HG03342 (cell line): ENCODE data around the gene ELF2.
"Not testable (repeated sequence)": the region's sequence is repeated elsewhere in the genome, so short reads cannot be mapped to it uniquely, and the experiment has no call there.

ENCODE experiments used
- ATAC-seq: cut with Tn5 transposase; IDR thresholded peaks from one replicate; pipeline ENCODE4 v1.9.1; 2021; ENCODE audit warnings: mild to moderate bottlenecking, moderate library complexity; ENCODE audit not compliant: unreplicated experiment

The ELF2 gene

DNA sequence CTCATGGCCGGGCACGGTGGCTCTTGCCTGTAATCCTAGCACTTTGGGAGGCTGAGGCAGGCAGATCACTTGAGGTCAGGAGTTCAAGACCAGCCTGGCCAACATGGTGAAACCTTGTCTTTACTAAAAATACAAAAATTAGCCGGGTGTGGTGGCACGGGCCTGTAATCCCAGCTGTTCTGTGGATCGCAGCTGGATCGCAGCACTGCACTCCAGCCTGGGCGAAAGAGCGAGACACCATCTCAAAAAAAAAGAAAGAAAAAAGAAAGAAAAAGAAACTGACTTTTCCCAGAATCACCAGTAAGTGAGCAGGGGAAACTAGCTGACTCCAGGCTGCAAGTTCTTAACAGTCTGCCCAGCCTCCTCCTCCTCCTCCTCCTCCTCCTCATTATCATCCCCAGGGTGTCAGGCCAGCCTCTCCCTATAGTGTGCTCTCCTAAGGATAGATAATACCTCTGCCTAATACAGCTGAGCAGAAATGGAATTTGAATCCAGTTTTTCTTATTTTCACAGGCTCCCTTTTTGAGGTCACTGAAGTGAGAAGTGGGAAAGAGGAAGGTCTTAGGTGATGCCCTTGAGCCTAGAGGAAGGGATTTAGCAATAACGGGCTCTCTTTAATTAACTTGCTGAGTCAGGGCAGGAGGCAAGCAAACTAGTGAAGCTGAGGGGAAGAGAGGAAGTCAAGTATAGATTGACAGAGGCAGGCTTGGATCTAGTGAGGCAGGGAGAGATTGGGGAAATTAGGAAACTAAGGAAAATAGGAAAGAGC, 11.8 kb upstream of the ELF2 start:
- no peak for ATAC-seq

GRCh38 chr4:139184129-139184528, 7.1 kb upstream of the ELF2 start:
- ATAC-seq = no peak

- ATAC-seq = peak; percentile 67
Observed at GRCh38 chr4:139177869-139178619, 1.0 kb upstream of the ELF2 start.

GRCh38 chr4:139176302-139177048, 543 bp downstream of the ELF2 start:
- peak; percentile 23 for ATAC-seq

- no peak for ATAC-seq
Observed at GRCh38 chr4:139175646-139176301, 1.2 kb downstream of the ELF2 start.

GRCh38 chr4:139171876-139172691, 4.9 kb downstream of the ELF2 start:
- ATAC-seq = no peak

- ATAC-seq = no peak
Observed at GRCh38 chr4:139170932-139171331, 6.1 kb downstream of the ELF2 start.

DNA sequence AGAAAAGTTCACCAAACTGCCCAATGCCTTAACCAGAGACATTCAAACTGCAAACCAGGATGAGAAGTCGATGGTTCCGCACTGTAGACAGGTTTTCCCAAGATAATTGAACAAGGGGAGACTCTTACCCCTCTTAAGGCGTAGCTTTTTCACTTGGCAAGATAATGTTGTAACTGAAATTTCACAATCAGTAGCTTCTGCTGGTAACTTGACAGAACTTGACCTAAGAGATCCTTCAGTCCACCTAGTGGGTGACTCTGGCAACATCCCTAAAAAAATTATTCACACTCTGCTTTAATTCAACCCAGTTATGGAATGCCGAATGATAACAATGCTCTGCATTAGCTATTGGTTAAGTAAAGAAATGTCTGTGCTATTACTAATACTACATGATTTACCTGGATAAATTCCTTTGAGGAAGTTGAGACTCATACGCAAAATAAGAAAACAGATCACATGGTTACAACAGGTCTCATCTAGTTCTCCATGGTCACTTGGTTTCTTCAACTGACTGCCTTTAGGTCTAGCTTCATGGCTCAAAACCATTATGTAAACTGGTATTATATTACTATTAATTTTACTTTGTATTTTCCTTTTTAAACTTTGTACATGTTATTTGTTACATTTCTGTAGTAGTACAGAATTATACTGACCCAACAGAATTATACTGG, 9.1 kb downstream of the ELF2 start:
- no peak for ATAC-seq

- no peak for ATAC-seq
Observed at GRCh38 chr4:139164731-139165130, 12.3 kb downstream of the ELF2 start.

- no peak for ATAC-seq
Observed at GRCh38 chr4:139163806-139164206, 13.2 kb downstream of the ELF2 start.

DNA sequence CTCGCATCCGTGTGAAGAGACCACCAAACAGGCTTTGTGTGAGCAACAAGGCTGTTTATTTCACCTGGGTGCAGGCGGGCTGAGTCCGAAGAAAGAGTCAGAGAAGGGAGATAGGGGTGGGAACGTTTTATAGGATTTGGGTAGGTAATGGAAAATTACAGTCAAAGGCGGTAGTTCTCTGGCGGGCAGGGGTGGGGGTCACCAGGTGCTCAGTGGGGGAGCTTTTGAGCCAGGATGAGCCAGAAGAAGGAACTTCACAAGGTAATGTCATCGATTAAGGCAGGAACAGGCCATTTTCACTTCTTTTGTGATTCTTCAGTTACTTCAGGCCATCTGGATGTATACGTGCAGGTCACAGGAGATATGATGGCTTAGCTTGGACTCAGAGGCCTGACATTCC, 19.0 kb downstream of the ELF2 start:
- ATAC-seq = not testable (repeated sequence)

DNA sequence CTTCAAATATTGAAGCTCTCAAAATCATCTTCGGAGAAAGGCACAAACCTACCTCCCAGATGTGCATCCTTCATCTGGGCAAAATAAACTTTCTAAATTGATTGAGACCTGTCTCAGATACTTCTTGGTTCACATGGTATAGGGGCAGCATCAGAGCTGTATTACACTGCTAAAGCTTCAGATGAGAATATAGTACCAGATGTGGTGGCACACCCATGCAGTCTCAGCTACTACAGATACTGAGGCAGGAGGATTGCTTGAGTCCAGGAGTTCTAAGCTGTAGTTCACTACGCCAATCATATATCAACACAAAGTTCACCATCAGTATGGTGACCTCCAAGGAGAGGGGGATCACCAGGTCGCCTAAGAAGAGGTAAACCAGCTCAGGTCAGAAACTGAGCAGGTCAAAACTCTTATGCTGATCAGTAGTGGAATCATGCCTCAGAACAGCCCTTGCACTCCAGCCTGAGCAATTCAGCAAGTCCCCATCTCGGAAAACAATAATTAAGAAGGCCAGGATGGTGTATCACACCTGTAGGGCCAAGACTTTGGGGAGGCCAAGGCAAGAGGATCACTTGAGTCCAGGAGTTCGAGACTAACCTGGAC, 22.0 kb downstream of the ELF2 start:
- no peak for ATAC-seq

GRCh38 chr4:139154538-139154937, 22.5 kb downstream of the ELF2 start:
- no peak for ATAC-seq

GRCh38 chr4:139154134-139154421, 22.9 kb downstream of the ELF2 start:
- no peak for ATAC-seq

DNA sequence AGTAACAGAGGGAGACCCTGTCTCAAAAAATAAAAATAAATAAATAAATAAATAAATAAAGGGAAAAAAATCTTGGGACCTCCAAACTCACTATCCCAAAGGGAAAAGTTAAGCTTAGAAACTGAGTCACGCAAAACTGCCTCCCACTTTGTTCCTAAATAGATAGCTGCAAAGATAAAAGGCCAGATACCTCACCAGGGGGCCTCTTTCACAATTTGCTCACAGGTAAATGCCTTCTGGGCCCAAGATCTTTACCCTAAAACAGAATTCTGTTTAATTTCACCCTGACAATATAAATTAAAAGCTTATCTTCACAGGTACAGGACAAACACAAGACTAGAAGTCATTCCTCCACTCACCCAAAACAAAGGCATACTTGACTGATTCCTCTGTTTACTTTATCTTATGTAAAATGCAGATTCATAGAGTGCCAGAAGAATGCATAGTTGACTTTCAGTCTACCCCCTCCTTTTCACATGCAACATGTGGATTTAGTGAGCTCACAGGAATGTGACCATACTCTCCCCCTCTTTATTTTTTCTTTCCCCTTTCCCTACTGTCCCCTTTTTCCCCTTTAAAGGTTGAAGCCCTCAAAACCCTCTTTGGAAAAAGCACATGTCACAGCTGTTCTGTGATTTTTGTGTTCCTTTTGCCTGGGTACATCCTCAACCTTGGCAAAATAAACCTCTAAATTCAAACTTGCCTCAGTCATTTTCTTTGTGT, 23.4 kb downstream of the ELF2 start:
- no peak for ATAC-seq

- no peak for ATAC-seq
Observed at GRCh38 chr4:139152249-139152648, 24.8 kb downstream of the ELF2 start.

DNA sequence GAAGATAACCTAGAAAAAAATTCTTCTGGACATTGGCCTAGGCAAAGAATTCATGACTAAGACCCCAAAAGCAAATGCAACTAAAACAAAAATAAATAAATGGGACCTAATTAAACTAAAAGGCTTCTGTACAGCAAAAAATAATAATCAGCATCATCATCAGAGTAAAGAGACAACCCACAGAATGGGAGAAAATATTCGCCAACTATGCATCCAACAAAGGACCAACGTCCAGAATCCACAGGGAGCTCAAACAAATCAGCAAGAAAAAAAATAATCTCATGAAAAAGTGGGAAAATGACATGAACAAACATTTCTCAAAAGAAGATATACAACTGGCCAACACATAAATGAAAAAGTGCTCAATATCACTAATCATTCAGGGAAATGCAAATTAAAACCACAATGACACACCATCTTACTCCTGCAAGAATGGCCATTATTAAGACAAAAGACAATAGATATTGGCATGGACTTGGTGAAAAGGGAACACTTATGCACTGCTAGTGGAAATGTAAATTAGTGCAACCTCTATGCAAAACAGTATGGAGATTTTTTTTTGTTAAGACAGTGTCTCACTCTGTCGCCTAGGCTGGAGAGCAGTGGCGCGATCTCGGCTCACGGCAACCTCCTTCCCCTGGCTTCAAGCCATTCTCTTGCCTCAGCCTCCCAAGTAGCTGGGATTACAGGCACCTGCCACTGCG, 29.9 kb downstream of the ELF2 start:
- ATAC-seq = no peak

DNA sequence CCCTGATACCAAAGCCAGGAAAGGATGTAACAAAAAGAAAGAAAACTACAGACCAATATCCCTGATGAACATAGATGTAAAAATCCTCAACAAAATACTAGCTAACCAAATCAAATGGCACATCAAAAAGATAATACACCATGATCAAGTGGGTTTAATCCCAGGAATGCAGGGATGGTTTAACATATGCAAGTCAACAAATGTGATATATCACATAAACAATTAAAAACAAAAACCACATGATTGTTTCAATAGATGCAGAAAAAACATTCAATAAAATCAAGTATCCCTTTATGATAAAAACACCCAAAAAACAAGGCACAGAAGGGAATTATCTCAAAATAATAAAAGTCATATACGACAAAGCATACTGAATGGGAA, 31.5 kb downstream of the ELF2 start:
- ATAC-seq = no peak
